PFSK-1 (cell line): ENCODE data around the gene CLTA.

Experiments used
- FOXP2 ChIP-seq: optimal IDR thresholded peaks from 2 replicates; pipeline ENCODE3; 2011; ENCODE audit warnings: borderline replicate concordance, control low read depth, inconsistent platforms; ENCODE audit not compliant: insufficient read depth; ENCODE audit errors: extremely low read length, extremely low read depth
- POLR2AphosphoS5 ChIP-seq: IDR thresholded peaks from 2 replicates; pipeline ENCODE4 v1.6.1; 2012; ENCODE audit warnings: low read depth, mild to moderate bottlenecking, control low read depth, low read length, moderate library complexity
- REST ChIP-seq, 2 experiments: IDR thresholded peaks; 2 replicates each; pipeline versions ENCODE4 v1.6.1 to v1.8.0; 2011 to 2012; ENCODE audit warnings: low read depth in 2 of 2, low read length in 2 of 2, control low read depth in 1 of 2, inconsistent platforms in 1 of 2, mild to moderate bottlenecking in 1 of 2, moderate library complexity in 1 of 2; ENCODE audit not compliant: insufficient read depth in 1 of 2
- SIN3A ChIP-seq: IDR thresholded peaks from 2 replicates; pipeline ENCODE4 v1.6.1; 2012; ENCODE audit warnings: mild to moderate bottlenecking, low read length, moderate library complexity, borderline replicate concordance; ENCODE audit not compliant: insufficient read depth
- TAF1 ChIP-seq: IDR thresholded peaks from 2 replicates; pipeline ENCODE4 v1.6.1; 2012; ENCODE audit warnings: low read length, control low read depth, borderline replicate concordance; ENCODE audit not compliant: insufficient read depth

CLTA gene

GRCh38 chr9:36214571-36214970 is 23.9 kb downstream of the CLTA start:
- TF ChIP-seq SIN3A, result no peak
- no peak for TF ChIP-seq REST (IDR thresholded peaks at IDR 0.05; ENCODE audit: insufficient read depth in 1 of 2, low read depth in 2 of 2, low read length in 2 of 2)
- no peak for TF ChIP-seq FOXP2
- no peak for TF ChIP-seq POLR2AphosphoS5

DNA sequence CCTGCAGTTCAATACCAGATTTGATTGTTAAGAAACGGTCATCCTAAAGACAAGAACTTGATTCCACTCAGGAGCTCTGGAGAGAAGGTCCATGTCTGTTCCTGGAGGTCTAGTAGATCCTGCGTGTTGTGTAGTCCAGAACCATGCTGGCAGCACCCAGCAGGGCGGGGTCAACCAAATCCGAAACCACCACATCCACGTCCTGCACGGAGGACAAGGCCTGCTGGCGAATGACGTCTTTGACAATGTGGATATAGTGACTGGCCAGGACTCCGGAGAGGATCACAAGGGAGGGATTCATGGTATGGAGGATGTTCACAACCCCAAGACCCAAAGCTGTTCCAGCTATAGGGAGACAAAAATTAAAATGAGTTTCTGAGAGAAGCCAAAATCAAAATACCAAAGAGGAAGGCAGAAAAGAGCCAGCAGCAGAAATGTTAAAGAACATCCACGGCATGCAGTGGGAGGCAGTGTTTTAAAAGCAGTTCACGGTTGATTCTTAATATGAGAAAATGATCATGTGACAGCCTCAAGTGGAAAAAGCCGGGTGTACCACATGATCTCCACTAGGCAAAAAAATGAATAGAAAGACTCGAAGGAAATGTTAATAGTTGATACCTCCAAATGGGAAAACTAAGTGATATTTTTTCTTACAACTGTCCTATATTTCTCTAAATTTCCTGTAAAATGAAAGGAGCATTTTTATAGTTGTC is 26.7 kb downstream of the CLTA start:
- no peak for TF ChIP-seq FOXP2
- TF ChIP-seq SIN3A, result no peak
- no peak for TF ChIP-seq POLR2AphosphoS5
- TF ChIP-seq REST (IDR thresholded peaks at IDR 0.05; ENCODE audit: insufficient read depth in 1 of 2, low read depth in 2 of 2, low read length in 2 of 2), result no peak
- no peak for TF ChIP-seq TAF1

GRCh38 chr9:36218011-36218410 is 27.3 kb downstream of the CLTA start:
- no peak for TF ChIP-seq REST (IDR thresholded peaks at IDR 0.05; ENCODE audit: insufficient read depth in 1 of 2, low read depth in 2 of 2, low read length in 2 of 2)
- no peak for TF ChIP-seq POLR2AphosphoS5
- no peak for TF ChIP-seq FOXP2
- no peak for TF ChIP-seq SIN3A
- TF ChIP-seq TAF1, result no peak

GRCh38 chr9:36218411-36218901 is 27.7 kb downstream of the CLTA start:
- TF ChIP-seq TAF1 (no peak), FOXP2 (no peak), POLR2AphosphoS5 (no peak)

- TF ChIP-seq TAF1, result no peak
- TF ChIP-seq POLR2AphosphoS5, result no peak
- TF ChIP-seq REST (IDR thresholded peaks at IDR 0.05; ENCODE audit: insufficient read depth in 1 of 2, low read depth in 2 of 2, low read length in 2 of 2), result no peak
- no peak for TF ChIP-seq FOXP2
- TF ChIP-seq SIN3A, result no peak
These were observed 30.9 kb downstream of the CLTA start for GRCh38 chr9:36221667-36222066.
